NCI-H146 (cell line): ENCODE results near the gene FARP1.

Source experiments
- DNase-seq: peaks from one replicate; lab custom pipeline; 2025; lab: John Stamatoyannopoulos, UW

FARP1 gene

DNA sequence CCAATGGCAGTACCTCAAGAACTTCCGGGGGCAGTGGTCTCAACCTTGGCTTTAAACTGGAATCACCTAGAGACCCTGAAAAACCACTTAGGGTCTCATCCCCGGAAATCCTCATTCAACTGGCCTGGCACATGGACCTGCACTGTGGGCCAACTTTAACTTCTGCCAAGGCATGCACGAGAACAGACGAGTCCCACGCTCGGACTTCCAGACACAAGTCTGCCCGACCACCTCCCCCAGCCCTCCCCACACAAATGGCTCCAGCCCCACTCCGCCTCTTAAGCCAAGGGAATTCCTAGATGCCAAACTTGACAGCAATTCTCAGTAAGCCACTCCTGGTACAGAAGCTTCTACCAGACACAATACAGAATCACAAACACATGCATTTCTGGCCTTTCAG is 320.1 kb downstream of the FARP1 start:
- DNase-seq = no peak

DNA sequence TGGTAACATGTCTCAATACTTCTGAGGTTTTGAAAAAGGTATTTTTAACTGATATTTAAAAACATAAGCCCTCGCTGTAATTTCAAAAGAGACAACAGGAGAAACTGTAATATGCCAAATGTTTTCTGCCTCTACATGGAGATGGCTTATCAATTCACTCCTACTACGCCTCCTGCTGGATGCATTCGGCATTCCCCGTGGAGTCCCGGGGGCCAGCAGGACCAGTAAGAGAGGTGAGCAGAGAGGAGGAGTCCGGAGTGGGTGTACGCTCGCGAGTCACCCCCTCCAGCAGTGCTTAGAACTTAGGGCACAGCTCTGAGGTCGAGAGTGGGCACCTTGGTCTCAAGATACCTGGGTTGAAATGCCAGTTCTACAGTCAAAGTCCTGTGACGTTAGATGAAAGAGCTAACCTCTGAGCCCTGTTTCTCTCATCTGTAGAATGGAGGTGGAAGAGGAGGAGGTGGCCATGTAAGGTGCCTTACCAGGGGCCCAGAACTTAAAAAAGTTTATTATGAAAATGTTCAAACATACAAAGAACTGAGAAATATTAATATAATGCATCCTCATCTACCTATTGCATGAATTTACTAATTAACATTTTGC is 323.8 kb downstream of the FARP1 start:
- peak; percentile 26 for DNase-seq

DNA sequence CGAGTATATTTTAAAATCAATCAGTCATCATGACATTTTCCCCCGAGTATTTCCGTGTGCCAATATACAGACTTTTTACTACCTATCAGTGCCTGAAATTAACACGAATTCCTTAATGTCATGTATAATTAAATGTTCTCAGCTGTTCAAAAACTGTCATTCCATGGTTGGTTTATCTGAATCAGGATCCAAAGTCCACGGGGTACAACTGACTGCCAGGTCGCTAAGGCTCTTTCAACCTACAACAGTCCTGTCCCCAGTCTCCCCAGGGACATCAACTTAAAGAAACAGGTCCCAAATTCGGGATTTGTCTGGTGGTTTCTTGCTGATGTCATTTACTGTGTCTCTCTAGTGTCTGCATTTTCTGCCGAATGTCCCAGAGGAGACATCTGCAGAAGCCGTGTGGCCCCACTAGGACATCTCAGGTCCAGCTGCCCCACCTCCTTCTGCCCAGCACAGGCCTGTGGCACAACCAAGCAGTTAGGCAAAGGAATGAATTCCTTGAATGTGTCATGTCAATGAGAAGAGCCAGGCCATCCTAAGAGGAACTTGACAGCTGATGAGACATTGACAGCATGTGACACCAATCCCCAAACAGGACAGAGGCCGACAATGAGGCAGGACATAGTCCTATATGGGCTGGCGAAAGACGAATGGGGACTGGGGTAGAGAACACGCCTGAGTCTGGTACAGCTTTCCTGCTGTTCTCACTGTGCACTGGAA is 324.5 kb downstream of the FARP1 start:
- no peak for DNase-seq

DNA sequence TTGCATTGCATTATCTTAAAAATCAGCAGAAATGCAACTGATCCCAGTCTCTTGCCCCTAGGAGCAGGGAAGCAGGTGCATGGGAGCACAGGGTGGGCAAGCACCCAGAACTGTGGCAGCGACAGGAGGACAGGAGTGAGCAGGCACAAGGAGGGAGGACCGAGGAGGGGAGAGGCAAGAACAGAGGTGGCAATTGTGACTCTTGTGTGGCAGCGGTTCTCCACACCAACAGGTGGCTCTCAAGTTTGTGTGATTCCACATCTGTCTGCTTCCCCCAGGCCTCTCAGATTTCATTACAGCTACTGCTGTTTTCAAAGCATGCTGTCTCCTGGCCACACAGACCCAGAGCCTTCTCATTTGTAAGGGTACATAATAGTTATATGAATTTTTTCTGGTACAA is 325.5 kb downstream of the FARP1 start:
- DNase-seq = no peak

DNA sequence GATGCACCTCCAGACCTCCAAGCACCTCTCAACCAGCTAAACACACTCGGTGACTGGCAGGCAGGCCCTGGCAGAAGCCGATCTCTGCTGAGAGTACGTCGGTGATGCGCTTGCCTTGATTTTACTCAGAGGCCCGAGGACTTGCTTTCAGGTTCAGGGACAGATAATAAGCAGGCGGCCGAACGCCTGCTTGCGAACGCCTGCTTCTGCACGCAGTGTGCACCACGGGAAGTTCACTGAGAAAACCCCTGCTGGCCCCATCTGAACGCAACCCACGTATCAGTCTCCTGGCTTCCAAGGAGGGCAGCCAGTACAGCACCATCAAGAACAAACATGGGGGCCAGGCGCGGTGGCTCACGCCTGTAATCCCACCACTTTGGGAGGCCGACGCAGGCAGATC is 326.0 kb downstream of the FARP1 start:
- no peak for DNase-seq

DNA sequence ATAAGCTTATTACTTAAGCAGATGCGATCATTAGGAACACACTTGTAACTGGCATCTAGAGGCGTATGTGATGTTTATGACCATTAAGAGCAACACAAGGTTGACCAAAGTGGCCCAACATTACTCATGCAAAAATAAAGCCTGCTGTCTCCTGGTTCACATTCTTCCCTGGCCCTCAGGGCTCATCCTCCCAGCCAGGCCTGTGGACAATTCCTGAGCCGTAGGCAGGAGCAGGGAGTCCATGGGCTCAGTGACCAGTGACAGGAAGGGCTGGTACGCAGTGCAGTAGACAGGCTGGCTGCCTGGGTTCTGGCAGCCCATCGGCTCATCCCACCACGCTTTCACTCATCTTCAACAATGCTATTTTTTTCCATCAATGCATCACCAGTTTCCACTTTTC is 328.0 kb downstream of the FARP1 start:
- no peak for DNase-seq

DNA sequence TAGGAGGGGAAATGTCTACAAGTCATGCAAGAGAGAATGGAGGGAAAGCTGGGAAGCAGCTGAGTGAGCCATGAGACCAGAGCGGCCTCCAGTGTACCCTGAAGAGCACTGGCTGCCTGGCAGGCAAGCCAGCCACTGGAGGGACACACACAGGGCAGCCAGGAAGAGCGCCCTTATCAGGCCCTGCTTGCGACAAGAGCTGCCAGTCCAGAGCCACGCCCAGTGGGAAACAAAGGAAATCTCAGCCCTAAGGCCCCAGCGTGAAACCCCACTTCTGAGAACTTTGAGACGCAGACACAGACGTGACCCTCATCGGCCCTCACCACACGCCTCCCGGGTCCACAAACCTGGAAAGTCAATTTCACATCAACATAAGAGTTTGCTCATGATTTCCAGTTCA is 329.0 kb downstream of the FARP1 start:
- DNase-seq = no peak

DNA sequence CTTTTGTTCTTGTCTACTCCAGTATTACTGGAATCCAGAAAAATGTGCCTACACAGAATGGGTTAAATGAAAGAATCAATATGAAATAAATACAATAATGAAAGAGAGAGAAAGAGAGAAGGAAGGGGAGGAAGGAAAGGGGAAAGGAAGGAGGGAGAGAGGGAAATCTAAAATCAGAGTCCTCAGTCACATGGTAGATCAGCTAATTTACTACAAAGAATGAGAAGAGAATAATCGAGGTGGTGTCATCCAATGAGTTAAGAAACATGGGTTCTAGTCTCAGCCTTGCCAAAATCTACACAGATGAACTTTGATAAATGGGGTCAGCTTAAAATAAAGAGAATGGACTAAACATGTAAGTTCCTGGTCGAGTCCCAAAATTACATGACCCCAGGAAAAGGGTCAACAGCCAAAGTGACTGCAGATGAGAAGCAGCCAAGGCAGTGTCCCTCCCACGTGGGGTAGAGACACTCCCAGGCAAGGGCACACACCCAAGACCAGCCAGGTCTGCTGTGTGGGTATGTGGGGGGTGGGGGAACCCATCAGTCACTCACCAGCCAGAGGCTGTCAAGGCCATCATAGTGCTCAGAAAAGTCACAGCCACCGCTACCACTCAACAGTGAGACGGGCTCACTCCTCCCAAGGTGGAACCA is 330.4 kb downstream of the FARP1 start:
- DNase-seq = no peak

DNA sequence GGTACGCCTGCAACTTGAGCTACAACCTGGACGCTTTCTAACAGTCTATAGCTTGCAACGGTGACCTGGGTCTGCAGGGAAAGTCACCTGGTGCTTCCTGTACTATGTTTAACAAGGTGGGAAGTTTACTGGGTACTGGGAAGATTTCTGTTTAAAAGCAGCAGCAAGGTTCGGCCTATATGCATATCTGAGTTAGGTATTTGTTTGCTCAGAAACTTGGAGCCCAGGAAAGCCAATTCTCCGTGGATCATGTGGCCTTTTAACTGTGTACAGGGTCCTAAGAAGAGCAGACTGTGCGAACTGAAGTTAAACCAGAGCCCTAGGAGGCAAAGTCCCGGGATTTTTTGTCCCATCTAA is 330.9 kb downstream of the FARP1 start:
- DNase-seq = no peak

DNA sequence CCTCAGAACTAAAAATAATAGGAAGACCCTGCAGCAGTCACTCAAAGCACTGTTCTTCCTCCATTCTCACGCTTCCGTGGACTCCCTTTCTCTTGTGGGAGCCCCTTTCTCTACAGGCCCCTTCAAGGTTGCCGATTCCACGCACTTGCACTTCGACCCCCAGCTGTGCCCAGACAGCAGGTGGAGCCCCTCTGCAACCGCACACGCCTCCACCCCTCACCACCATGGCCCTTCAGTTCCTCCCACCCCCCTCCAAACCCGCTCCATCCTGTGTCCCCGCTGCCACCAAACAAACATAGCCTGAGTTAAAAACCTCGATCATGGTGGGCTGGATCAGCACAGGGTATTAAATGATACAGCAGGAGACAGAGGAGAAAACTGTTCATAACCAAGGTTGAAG is 331.4 kb downstream of the FARP1 start:
- DNase-seq = no peak

DNA sequence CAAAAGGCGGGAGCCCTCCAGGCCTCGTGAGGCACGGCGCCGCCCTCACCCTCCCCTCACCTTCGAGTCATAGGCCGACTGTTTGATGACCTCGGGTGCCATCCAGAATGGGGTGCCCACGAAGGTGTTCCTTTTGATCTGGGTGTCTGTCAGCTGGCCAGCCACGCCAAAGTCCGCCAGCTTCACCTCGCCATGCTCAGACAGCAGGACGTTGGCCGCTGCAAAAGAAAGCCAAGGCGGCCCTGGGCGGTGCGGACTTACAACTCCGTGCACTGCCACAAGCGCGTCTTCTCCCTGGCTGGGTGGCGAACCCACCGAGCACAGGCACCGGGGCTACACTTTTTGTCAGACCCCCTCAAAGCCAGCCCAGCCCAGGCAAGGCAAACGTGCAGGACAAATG is 331.9 kb downstream of the FARP1 start:
- no peak for DNase-seq

DNA sequence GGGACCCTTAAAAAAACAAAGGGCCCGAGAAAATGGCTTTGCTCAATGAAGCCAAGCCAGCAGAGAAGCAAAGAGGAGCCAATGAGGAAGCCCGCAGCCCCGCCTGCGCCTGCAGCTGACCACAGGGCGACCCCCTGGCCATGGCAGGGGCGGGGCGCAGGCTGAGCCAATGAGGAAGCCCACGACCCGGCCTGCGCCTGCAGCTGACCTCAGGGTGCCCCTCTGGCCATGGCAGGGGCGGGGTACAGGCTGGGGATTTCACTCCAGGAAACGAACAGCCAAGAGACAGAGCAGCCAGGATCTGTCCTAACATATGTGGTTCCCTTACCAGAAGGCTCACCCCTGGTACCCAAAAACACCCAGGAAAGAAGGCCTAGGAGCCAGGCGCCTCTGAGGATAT is 332.6 kb downstream of the FARP1 start:
- DNase-seq = no peak

DNA sequence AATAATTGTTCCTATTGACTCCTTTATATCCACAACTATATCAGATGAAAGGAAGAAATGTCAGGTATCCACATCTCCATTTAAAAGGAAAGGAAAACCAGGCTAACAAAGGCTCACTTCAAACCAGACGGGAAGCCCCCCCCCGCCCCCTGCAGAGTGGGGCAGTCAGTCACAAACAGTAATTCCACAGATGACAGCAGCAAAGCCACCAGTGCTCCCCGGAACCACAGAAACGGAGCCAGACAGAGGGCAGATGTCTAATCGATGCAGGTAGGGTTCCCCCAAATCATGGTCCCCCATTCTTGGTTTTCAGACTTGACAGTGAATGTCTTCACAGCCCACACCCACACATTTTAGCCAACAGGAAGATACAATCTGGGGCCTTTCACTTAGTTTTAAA is 333.2 kb downstream of the FARP1 start:
- DNase-seq = peak; percentile 22

DNA sequence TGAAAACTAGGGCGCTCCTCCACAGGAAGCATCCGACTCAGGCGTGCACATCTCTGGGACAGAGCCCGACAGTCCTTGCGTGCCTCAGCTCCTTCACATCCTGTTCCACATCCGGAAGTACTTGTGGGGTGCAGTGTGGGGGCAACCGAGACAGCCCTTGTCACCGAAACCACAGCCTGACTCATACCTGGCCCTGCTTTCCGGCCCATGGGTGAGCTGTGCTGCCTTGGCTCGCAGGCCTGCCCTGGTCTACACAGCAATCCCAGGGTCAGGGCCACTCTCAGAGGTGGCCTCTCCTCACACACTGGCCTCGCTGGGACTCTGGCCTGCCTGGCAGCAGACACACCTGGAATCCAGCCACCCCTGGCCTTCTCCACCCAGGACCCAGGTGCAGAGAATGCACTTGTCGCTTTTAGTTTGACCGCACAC is 333.7 kb downstream of the FARP1 start:
- DNase-seq = no peak

DNA sequence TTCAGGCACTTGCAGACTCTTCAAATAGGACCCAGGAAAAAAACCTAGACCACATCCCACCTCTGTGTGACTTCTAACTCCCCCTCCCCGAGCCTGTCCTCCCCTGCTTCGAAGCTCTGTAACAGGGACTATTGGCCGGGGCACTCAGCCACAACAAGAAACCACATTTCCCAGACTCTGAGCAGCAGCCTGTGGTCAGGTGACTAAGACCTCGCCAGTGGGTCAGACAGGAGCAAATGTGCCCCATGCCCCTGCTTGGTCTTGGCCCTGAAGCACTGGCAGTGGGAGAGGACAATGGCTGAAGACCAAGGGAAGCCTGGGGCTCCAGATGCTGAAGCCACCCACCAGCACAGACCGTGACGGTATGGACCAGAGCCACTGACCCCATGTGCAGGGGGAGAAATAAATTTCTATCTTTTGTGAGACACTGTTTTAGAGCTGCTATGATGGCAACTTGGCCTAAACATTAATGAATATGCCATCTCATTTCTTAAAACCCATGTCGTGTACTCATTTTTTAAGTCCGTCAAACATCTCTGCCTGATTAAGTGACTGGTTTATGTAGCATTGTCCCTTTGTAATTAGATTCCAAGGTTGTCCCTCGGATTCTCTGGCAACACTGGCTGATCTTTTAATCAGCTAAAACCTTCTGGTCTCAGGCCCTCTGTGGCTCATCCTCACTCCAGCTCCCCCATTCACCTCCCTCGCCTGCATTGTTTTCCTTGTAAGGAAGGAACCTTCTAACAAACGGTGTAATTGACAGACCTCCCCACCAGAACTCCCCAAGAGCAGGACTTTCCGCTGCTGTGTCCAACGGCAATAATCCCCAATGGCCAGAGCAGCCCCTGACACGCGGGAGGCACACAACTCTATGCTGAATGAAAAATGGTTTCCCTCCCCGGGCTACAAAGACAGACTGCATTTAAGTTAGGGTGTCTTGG is 335.6 kb downstream of the FARP1 start:
- DNase-seq = no peak

DNA sequence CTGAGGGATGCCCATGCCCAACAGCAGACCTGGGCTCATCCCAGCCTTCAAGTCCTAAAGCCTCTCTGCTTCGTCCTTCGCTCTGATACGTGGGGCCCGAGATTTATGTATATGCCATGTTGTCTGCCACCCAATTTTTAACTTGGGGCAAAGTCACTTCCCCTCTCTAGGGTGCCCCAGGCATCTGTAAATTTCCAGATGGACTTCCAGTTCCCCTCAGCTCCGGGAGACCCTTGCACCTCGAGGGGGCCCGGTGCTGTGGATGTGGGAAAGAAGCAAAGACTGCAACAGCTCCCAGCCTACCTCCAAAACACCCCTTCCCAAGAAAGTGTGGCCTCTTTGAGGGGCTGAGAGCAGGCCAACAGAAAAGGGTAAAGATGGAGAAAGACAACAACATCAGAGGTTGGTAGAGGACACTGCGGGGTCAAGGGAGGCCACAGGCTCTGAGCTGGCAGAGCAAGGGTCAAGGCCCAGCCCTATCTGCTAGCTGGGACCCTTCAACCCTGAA is 336.7 kb downstream of the FARP1 start:
- no peak for DNase-seq

DNA sequence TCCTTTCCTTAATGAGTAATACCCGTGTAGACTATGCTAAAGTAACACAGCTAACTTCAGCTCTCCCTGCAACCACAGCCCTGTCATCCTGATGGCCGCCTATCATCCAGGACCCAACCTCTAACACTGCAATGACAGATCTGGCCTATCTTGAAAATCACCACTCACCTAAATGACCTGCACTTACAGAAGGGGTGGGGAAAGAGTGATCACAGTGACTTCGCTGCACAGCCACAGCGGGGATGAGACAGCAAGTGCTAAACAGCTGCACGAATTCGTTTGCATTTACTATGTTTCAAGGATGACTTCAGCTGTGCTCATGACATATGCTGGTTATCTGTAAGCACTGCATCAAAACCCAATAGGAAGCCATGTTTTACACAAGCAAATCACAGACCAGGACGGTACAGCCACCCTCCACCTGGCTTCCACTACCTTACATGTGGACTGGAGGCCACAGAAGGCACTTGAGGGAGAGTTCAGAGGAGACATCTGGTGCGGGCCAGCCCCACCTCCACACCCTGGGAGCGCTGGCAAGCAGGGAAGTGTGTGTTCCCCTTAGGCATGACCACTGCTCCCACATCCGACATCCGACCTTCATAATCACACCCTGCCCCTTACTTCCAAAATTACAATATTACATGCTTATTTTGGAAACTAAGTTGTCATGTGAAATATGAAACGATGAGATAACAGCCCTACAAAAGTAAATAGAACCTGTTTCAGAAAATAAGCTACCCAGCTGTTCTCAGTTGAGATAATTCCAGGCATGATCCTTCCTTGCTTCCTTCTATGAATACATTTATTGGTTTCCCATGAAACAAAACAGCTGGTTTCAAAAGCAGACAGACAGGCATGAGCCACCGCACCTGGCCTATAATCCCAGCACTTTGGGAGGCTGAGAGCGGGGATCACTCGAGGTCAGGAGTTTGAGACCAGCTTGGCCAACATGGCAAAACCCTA is 338.3 kb downstream of the FARP1 start:
- peak; percentile 57 for DNase-seq

DNA sequence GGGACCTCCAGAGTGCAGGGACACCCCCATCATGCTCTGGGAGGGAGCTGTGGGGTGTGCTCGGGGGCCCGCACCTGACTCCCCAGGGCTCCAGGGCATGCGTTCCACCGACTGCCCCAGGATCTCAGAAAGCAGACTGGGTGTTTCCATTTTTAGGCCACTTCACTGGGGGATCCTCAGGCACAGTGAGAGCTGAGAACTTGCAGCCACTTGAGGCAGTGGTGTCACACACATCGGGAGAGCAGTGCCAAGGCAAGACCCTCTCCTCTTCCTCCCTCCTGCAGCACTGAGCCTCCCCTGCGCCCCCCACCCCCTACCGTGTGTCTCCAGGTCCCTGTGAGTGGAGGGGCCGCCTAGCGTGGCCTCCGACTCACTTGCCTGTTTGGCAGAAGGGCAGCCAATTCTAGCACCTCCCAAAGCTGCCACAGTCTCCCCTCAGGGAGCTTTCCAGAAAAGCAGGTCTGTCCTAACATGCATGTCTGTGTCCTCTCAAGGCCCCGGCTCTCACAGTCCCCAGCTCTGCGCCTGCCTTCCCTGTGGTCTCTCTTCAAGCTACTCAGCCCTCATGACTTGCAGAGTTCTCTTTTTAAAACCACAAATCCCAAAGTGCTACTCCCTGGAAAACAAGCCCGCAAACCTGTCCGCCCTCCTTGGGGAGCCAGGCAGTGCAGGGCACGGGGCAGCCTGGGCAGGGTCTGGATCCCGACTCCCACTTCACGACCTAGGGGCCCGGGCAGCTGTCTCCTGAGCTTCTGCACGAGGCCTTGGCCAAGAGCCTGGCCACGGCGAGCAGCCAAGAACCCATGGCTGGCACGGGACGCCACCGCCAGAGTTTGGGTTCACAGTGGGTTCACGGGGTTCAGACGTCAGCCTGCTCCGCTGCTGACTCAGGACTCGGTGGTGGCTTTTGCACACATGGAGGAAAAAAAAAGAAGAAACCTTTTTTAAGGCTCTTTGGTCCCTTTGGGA is 339.9 kb downstream of the FARP1 start:
- no peak for DNase-seq

DNA sequence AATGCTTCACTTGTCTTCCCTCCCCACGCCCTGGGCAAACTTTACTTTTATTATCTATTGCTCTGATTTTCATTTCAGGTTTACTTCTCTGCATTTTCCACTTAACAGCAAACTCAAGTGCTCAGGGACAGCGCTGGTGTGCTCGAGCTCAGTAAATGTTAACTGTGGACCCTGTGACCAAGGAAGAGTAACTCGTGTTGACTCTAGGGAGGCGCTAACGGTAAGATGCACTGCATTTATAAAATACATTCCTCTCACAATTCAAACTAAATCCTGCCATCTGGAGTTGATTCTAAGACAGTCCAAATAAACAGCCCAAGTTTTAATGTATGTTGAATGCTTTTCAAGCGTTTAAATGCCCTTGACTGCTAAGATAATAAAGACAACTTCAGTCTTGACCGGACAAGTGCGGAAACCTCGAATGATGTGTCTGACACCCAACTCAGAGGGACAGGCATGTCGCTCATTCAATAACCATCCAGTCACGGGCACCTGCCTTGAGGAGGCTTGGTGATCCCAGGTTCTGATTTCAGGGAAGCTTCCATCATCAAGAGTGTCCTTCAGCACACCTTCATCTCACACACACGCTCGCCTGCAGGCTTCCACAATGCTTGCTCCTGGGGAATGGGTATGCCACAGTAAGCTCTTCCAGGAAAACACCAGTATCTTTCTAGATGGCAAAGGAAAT is 340.9 kb downstream of the FARP1 start:
- DNase-seq = no peak
